LNCaP clone FGC (cell line): ENCODE results near the gene SURF6.
"Not testable (repeated sequence)": the region's sequence is repeated elsewhere in the genome, so short reads cannot be mapped to it uniquely, and the experiment has no call there.

Experiments used
- DNase-seq: peaks from one replicate; pipeline ENCODE4 v3.0.0-alpha.2; 2011; ENCODE audit warnings: low read depth
- H3K4me3 ChIP-seq: 2 replicates; pipeline ENCODE4 v1.5.1; 2011; ENCODE audit warnings: mild to moderate bottlenecking, low read depth, low read length, control low read depth
- CTCF ChIP-seq: IDR thresholded peaks from 2 replicates; pipeline ENCODE4 v1.5.1; 2012; ENCODE audit warnings: mild to moderate bottlenecking; ENCODE audit not compliant: control insufficient read depth, insufficient read depth; ENCODE audit errors: extremely low read depth

SURF6 gene

DNA sequence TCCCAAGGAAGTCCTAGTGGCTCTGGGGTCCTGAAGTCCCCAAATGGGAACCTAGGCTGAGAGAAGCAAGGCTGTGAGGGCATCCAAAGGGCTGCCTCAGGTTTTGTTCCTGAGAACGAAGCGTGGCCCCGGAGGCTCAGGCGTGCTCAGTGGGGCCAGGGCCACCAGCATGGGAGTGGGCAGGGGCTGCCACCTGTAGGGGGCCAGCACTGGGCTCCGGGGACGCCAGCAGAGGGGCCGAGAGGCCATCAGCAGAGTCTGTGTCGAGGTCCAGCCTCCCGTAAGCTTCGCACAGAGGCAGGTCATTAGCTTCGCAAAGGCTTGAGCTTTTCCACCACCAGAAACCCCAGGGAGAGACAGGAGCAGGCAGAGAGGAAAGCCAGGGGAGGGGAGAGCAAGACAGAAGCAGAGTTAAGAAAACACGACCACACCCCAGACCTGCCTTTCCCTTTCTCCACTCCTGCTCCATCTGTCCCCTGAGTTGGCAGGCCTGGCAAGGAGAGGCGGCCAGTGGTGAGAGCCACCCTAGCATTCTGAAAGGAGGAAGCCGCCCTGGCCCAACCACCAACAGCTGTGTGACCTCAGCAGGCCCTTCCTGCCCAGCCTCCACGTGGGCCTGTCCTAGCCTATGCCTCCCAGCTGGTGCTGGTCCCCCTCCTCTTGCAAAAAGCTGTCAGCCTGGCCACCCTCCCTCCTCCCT, 5.5 kb upstream of the SURF6 start:
- no peak for DNase-seq
- TF ChIP-seq CTCF = no peak
- H3K4me3 ChIP-seq = no peak overlapping the region

- H3K4me3 ChIP-seq = no peak overlapping the region
- no peak for TF ChIP-seq CTCF
- DNase-seq = no peak
Measured at GRCh38 chr9:133340916-133341315, 4.9 kb upstream of the SURF6 start.

DNA sequence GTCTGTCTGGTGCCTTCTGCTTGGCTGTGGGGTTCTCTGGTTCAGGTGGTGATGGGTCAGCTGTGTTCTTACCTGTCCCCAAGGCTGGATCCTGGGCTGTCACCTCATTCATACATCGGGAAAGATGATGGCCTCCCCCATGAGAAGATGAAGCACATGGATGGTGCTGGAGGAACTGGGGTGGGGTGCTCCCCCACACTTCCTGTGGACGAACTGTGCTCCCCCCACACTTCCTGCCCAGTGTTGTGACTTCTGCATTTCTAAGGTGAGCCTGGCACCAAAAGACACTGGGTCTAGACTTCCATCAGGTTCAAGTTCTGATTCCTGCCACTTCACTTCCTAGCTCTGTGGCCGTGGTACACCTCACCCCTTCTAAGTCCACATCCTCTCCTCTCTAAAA, 4.3 kb upstream of the SURF6 start:
- no peak for TF ChIP-seq CTCF
- no peak overlapping the region for H3K4me3 ChIP-seq
- DNase-seq = no peak

DNA sequence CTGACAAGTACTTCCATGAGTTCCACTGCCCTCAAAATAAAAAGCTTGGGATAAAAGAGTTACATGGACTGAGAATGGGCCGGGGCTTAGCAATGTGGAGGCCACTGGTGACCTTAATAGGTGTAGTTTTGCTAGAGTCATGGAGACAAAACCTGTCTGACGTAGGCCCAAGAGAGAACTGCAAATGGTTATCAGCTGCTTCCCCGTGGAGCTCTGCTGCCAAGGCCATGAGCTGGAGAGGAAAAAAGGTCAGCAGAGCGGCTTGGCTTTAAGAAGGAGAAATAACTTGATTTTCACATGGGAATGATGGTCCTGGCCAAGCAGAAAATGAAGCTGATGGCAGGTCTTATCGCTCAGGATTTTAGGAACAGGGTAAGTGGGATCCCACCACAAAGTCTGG, 3.7 kb upstream of the SURF6 start:
- DNase-seq = no peak
- no peak overlapping the region for H3K4me3 ChIP-seq
- TF ChIP-seq CTCF = no peak

- H3K4me3 ChIP-seq = peak overlapping the region; percentile 83
- not testable (repeated sequence) for DNase-seq
Measured at GRCh38 chr9:133334888-133335287, 1.1 kb downstream of the SURF6 start.

GRCh38 chr9:133334161-133334560, 1.8 kb downstream of the SURF6 start:
- peak overlapping the region; percentile 83 for H3K4me3 ChIP-seq
- DNase-seq = peak; percentile 76
- peak; percentile 22; the same call in 1 of the 2 replicates for TF ChIP-seq CTCF

DNA sequence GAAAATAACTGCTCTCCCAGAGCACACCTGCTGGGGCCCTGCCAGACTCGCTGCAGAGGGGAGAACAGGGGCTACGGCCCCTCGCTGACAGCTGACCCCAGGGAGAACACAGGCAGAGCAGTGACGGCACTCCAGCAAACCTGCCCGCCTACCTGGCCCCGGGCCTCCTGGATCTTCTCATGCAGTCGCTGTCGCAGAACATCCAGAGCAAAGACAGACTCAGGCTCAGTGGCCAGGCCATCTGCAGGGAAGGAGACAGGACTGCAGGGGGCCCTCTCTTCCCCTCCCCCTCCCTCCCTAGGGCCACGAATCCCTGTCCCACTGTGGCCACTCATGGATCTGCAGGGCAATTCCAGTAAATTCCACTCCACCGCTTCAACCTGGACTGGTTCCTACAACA, 2.4 kb downstream of the SURF6 start:
- no peak for TF ChIP-seq CTCF
- no peak for DNase-seq

GRCh38 chr9:133333011-133333410, 3.0 kb downstream of the SURF6 start:
- no peak overlapping the region for H3K4me3 ChIP-seq
- no peak for TF ChIP-seq CTCF
- no peak for DNase-seq

More for the DNA sequence above, 2.4 kb downstream of the SURF6 start:
- peak overlapping the region; percentile 83 for H3K4me3 ChIP-seq
